ENCODE results near the gene TMEM87B.

Gene TMEM87B

DNA sequence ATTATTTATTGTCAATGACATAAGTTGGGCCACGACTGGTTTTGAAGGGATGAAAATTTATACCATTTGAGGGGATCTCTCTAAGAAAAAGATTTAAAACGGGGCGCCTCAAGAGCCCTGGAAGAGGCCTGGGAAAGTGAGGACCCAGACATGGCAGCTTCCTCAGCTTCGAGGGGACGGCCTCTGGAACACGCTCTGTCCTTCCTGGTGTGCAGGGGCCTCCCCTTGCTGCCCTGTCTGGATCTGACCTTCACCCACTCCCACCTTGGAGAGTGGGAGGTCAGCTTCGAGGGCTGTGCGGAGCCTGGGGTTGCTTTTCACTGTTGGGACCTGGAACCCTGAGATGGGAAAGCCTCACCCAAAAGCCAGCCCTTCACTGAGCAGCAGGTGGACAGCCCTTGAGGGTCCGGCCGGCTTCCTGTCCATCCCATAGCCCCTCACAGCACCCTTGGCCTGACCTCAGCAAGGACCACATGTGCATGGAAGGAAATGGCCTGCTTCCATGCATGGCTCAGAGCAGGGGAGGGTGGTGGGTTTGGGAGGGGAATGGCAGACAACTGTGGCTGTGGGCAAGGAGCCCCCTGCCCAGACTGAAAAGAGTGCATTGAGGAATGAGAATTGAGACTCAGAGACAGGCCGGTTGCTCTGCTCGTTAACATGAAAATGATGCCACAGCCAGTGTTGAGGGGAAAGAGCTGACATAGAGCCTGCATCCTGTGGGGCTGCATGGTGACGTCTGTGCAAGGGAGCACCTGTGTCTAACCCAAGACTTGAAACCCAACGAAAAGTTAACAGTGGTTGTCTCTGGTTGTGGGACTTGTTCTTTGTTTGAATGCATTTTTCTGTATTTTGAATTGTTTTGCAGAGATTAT, 99.4 kb downstream of the TMEM87B start:
- in situ Hi-C loops (cut with HindIII; ENCODE audit: low pct_unique_long_range_greater_than_20kb, low sequenced_read_pairs) = no loop called here
- no peak for DNase-seq (ENCODE audit: low read depth in 1 of 2, low spot score in 1 of 2)
- TF ChIP-seq JUND (IDR thresholded peaks at IDR 0.05; ENCODE audit: low read depth) = no peak

DNA sequence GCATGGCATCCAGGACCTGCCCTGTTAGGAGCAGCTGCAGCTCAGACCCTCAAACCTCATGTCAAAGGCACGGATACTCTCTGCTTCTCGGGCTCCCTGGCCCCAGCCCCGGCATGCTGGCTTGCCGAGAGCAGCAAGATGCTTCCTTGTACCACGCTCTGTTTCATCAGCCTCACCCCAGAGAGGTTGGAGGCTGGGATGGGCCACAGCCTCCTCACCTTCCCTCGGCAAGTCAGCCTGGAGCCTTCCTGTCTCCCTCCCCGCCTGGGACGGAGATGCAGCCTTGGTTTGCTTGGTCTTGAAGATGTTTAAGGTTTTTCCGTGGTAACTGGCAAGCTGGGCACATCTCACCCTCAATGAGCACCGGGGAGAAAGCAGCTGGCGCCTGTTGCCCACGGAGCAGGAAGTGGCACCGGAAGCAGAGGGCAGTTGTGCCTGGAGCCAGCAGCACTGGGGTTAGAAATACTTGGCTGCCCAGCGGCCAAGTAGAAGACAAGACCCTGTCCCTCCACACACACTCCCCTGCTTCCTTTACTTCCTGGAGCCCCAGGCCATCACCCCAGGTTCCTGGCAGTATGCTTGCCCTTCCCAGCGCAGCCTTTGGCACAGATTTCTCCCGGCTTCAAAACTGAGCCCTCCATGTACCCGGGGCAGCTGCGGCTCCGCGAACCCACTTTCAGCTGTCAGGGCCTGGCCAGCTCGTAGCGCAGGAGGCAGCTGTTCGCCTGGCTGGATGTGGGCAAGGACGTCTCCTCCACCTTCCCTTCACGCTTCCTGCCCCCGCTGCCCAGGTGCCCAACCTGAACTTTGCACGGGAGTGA, 100.5 kb downstream of the TMEM87B start:
- in situ Hi-C loops (cut with HindIII; ENCODE audit: low pct_unique_long_range_greater_than_20kb, low sequenced_read_pairs) = no loop called here
- no peak for TF ChIP-seq JUND (IDR thresholded peaks at IDR 0.05; ENCODE audit: low read depth)
- DNase-seq (ENCODE audit: low read depth in 1 of 2, low spot score in 1 of 2) = no peak

DNA sequence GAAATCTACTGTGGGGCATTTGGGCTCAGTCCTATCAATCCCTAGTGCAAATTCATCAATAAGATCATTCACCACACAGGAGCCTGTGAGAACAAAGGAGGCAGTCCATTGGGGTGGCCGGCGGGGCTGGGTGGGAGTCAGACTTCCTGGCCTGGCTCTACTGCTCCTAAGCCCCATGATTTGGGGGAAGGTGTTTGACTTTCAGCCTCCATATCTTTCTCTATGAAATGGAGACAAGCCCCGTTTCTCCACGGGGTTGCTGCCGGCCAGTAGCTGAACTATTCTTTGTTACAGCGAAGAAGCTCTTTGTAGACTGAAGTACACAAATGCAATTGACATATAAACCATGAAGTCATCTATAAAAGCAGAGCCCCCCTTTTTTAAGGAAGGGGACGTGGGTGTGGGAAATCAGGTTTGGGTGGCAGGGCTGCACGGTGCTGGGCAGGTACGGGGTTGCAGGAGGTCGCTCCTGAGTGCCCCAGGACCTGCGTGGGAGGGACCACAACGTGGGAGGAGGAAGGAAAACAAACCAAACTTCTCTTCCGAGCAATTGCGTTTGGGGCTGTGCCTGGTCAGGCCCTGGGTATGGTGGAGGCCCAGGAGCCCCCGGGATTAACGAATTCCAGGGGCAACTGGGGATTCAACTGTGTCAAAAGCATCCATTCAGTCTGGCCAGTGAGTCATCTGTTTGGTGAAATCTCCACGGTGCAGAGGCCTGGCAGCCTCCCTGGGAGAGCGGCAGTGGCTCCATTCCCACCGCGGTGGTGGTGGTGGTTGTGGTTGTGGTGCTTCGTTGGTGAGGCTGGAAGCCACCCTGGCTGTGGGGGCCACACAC, 101.3 kb downstream of the TMEM87B start:
- TF ChIP-seq JUND (IDR thresholded peaks at IDR 0.05; ENCODE audit: low read depth) = no peak
- in situ Hi-C loops (cut with HindIII; ENCODE audit: low pct_unique_long_range_greater_than_20kb, low sequenced_read_pairs) = no loop called here
- no peak for DNase-seq (ENCODE audit: low read depth in 1 of 2, low spot score in 1 of 2)

DNA sequence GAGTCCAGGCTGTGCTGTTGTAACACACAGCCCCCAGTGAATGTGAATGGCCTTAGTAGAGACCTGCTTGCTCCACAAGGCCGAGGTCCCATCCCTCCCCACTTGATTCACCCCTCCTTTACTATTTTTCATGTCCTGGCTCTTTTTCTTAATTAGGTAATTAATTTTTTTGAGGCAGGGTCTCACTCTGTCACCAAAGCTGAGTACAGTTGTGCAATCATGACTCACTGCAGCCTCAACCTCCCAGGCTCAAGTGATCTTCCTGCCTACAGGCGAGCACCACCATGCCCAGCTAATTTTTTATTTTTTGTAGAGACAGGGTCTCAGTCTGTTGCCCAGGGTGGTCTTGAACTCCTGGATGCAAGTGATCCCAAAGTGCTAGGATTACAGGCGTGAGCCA, 102.4 kb downstream of the TMEM87B start:
- no peak for DNase-seq (ENCODE audit: low read depth in 1 of 2, low spot score in 1 of 2)
- TF ChIP-seq JUND (IDR thresholded peaks at IDR 0.05; ENCODE audit: low read depth) = no peak
- in situ Hi-C loops (cut with HindIII; ENCODE audit: low pct_unique_long_range_greater_than_20kb, low sequenced_read_pairs) = no loop called here

DNA sequence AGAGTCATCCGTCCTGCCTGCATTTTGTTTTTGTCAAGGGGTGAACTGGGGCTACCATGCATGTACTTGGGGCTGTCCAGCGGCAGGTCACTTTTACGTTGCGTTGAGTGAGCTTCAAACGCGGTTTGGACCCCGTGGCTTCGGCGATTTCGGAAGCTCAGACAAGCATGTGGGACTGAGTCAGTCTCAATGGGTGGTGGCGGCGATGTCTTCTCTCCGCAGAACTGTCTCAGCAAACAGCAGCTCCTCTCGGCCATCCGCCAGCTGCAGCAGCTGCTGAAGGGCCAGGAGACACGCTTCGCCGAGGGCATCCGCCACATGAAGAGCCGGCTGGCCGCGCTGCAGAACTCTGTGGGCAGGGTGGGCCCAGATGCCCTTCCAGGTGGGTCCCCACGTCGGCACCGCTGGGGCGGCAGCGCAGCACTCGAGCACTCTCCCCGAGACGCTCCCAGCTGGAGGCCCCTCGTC, 104.4 kb downstream of the TMEM87B start:
- no peak for DNase-seq (ENCODE audit: low read depth in 1 of 2, low spot score in 1 of 2)
- no peak for TF ChIP-seq JUND (IDR thresholded peaks at IDR 0.05; ENCODE audit: low read depth)
- in situ Hi-C loops (cut with HindIII; ENCODE audit: low pct_unique_long_range_greater_than_20kb, low sequenced_read_pairs) = no loop called here

DNA sequence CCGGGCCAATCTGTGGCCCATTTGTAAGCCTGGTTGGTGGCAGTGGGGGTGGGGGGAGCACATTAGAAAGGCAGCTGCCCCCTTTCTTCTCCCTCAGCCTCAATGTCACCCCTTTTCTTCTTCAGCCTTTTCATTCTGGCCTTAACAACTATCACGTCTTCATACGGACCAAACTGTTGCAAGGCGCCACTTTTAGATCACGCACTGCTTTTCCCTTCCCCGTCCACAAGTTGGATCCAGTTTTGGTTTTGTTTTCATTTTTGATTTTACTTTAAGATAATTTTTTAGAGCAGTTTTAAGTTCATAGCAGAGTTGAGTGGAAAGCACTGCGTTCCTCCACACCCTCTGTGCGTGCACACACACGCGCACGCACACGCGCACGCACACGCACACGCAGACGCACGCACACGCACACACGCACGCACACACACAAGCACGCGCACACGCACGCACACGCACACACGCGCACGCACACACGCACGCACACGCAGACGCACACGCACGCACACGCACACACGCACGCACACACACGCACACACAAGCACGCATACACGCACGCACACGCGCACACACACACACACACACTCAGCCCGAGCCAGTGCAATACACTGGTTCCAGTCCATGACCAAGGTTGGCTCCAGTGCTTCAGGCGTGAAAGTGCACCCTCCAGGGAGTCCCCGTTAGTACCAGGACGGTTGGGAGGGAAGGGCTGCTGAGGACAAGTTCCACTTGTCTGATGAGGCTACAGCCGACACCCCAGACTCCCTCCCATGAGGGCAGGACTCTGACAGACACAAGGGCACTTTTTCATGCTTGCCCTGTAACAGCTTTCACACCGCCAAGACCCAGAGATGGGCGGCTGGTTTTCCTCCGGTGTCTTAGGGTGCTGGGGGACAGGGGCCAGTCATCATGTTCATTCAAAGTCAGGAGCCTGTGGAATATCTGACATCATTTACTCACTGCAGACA, 105.5 kb downstream of the TMEM87B start:
- TF ChIP-seq JUND (IDR thresholded peaks at IDR 0.05; ENCODE audit: low read depth) = no peak
- in situ Hi-C loops (cut with HindIII; ENCODE audit: low pct_unique_long_range_greater_than_20kb, low sequenced_read_pairs) = no loop called here
- no peak for DNase-seq (ENCODE audit: low read depth in 1 of 2, low spot score in 1 of 2)

DNA sequence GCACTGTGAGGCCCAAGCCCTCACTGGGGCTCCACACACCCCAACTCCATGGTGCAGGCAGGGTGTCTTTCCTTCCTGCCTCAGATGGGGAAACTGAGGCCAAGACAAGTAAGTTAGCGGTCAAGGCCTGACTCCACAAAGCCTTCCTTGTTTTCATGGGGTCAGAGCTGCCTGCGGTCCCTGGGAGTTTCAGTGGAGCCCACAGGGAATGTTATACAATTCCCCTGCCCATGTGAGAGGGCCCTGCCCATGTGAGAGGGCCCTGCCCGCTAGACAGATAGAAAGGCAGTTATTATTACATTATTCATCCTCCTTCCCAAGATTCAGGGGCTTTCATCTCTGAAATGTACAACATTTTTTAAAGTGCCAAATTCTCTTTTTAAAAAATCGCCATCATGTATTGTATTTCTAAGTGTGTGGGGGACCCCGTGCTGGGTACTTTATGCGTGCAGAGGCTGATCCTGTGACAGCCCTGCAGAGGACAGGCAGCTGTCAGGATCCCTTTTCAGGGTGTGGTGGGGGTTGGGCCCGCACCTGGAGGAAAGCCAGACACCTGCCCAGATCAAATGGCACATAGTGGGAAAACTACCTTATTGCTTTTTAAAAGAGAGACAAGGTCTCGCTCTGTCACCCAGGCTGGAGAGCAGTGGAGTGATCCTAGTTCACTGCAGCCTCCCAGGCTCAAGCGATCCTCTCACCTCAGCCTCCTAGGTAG, 106.5 kb downstream of the TMEM87B start:
- no peak for DNase-seq (ENCODE audit: low read depth in 1 of 2, low spot score in 1 of 2)
- TF ChIP-seq JUND (IDR thresholded peaks at IDR 0.05; ENCODE audit: low read depth) = no peak
- in situ Hi-C loops (cut with HindIII; ENCODE audit: low pct_unique_long_range_greater_than_20kb, low sequenced_read_pairs) = no loop called here

DNA sequence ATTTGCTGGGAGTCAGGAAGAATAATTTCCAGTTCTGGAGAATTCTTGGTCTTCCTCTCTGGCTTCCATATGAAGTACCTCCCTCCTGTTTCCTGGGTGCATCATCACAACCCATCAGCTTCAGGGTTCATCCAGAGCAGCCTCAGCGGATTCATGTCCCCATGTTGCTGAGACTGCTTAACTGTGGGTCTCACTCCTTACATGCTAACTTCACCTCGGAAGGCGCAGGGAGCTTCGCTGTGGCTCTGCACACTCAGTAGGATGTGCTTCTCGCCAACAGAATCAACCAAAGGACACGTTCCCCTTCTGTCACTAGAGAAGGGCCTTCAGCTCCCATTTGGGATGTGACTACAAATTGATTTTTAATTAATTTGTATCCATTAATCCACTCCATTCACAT, 107.3 kb downstream of the TMEM87B start:
- no peak for DNase-seq (ENCODE audit: low read depth in 1 of 2, low spot score in 1 of 2)
- no peak for TF ChIP-seq JUND (IDR thresholded peaks at IDR 0.05; ENCODE audit: low read depth)
- in situ Hi-C loops (cut with HindIII; ENCODE audit: low pct_unique_long_range_greater_than_20kb, low sequenced_read_pairs) = no loop called here

DNA sequence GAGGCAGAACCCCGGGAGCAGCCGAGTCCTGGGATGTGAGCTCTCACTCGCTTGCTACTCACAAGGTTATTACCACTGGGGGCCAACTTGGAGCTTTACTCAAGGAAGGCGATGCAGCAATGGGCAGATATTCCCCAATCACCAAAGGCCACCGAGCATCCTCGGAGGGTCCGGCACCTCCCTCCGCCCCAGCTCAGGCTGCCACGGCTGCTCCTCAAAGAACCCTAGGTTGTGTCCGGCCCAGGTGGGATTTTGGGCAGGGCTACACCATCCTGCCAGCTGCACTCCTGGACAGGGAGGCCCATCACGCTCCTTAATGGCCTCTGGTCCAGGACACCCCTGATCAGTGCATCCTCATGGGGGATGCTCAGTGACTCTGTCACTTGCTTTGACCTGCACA, 107.9 kb downstream of the TMEM87B start:
- in situ Hi-C loops (cut with HindIII; ENCODE audit: low pct_unique_long_range_greater_than_20kb, low sequenced_read_pairs) = no loop called here

DNA sequence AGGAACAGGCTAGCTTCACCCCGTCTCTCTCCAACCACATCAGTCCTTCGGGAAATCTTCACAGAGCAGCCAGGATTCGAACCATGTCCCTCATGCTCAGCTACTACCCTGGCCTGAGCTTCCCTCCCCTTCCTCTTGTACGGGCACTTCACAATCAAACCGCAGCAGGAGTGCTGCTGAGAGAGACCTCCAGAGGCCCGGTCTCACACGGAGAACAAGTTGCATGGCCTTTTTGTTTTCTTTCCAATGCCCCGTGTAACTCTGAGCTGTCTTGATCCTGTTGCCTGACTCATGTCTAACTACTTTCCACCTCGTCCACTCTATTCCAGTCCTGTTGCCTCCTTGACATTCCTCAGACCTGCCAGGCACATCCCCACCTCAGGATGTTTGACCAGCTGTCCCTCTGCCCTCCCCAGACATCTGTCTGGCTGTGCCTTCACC, 108.5 kb downstream of the TMEM87B start:
- DNase-seq (ENCODE audit: low read depth in 1 of 2, low spot score in 1 of 2) = no peak
- in situ Hi-C loops (cut with HindIII; ENCODE audit: low pct_unique_long_range_greater_than_20kb, low sequenced_read_pairs) = no loop called here
- no peak for TF ChIP-seq JUND (IDR thresholded peaks at IDR 0.05; ENCODE audit: low read depth)

More for the DNA sequence above, 107.9 kb downstream of the TMEM87B start:
- TF ChIP-seq JUND (IDR thresholded peaks at IDR 0.05; ENCODE audit: low read depth) = no peak
- DNase-seq (ENCODE audit: low read depth in 1 of 2, low spot score in 1 of 2) = no peak

DNA sequence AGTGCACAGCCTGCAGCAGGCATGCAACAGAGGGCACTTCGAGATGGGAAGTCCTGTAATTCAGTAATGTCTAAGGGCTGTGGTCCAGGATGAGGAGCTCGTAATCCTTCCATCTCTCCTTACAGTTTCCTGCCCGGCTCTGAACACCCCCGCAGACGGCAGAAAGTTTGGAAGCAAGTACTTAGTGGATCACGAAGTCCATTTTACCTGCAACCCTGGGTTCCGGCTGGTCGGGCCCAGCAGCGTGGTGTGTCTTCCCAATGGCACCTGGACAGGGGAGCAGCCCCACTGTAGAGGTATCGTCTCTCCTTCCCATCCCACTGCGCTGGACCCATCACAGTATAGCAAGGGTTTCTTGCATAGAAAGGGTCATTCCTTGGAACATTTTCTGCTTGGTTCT, 109.8 kb downstream of the TMEM87B start:
- no peak for TF ChIP-seq JUND (IDR thresholded peaks at IDR 0.05; ENCODE audit: low read depth)
- DNase-seq (ENCODE audit: low read depth in 1 of 2, low spot score in 1 of 2) = no peak
- in situ Hi-C loops (cut with HindIII; ENCODE audit: low pct_unique_long_range_greater_than_20kb, low sequenced_read_pairs) = no loop called here
